WTC11 (cell line): ENCODE measurements around the gene FRA10AC1. TPM values are rescaled to one million over a fixed set of nuclear protein-coding genes. Genes with fewer than 3 reads are reported as not detected.

Source experiments
- ATAC-seq: fragments of 200-7000 bp; cut with Tn5 transposase; 2 replicates; pipeline ENCODE4 v1.10.0; 2021; ENCODE audit warnings: mild to moderate bottlenecking, moderate library complexity
- CTCF ChIA-PET: fragments of 300-600 bp; sonication (Branson Sonifier 250); formaldehyde crosslinking; loops from one replicate; lab custom pipeline; 2021; ENCODE audit warnings: antibody characterized with exemption; lab: Charles Lee
- POLR2A ChIA-PET: fragments of 350-600 bp; sonication (Branson Sonifier 250); formaldehyde crosslinking; loops from one replicate; lab custom pipeline; 2021; ENCODE audit warnings: antibody characterized with exemption; lab: Charles Lee
- DNase-seq: peaks from one replicate; pipeline ENCODE4 v3.0.0; 2021; ENCODE audit warnings: low spot score
- H3K27ac Mint-ChIP-seq: 2 replicates; pipeline ENCODE4 v1.8.0; 2021; ENCODE audit warnings: mixed read lengths
- H3K27me3 Mint-ChIP-seq: 2 replicates; pipeline ENCODE4 v1.8.0; 2021; ENCODE audit warnings: low read depth, mild to moderate bottlenecking, moderate library complexity, mixed read lengths
- H3K36me3 Mint-ChIP-seq: 2 replicates; pipeline ENCODE4 v1.8.0; 2021; ENCODE audit warnings: mixed read lengths
- H3K4me1 Mint-ChIP-seq: 2 replicates; pipeline ENCODE4 v1.8.0; 2022; ENCODE audit warnings: mixed read lengths
- H3K4me3 Mint-ChIP-seq: 2 replicates; pipeline ENCODE4 v1.8.0; 2021; ENCODE audit warnings: mild to moderate bottlenecking, moderate library complexity, mixed read lengths
- H3K9me3 Mint-ChIP-seq: 2 replicates; pipeline ENCODE4 v1.8.0; 2021; ENCODE audit warnings: mixed read lengths
- CBFB ChIP-seq: sonication (generic); formaldehyde crosslinking; IDR thresholded peaks from 2 replicates; pipeline ENCODE4 v1.8.1; 2022; ENCODE audit warnings: mild to moderate bottlenecking, low read depth, missing genetic modification reagents
- CREB1 ChIP-seq: sonication (generic); formaldehyde crosslinking; IDR thresholded peaks from 2 replicates; pipeline ENCODE4 v1.8.0; 2023; ENCODE audit warnings: mild to moderate bottlenecking, missing genetic modification reagents
- CREM ChIP-seq: sonication (generic); formaldehyde crosslinking; IDR thresholded peaks from 2 replicates; pipeline ENCODE4 v1.8.1; 2022; ENCODE audit warnings: mild to moderate bottlenecking, missing genetic modification reagents, moderate library complexity
- ESRRA ChIP-seq: sonication (generic); formaldehyde crosslinking; IDR thresholded peaks from 2 replicates; pipeline ENCODE4 v1.8.1; 2022; ENCODE audit warnings: mild to moderate bottlenecking, missing genetic modification reagents, borderline replicate concordance
- ETV6 ChIP-seq: sonication (generic); formaldehyde crosslinking; IDR thresholded peaks from 2 replicates; pipeline ENCODE4 v1.8.1; 2022; ENCODE audit warnings: mild to moderate bottlenecking, missing genetic modification reagents
- FOXP1 ChIP-seq: sonication (generic); formaldehyde crosslinking; IDR thresholded peaks from 2 replicates; pipeline ENCODE4 v1.8.0; 2022; ENCODE audit warnings: missing genetic modification reagents, mild to moderate bottlenecking, moderate library complexity, borderline replicate concordance
- GABPB1 ChIP-seq: sonication (generic); formaldehyde crosslinking; IDR thresholded peaks from 2 replicates; pipeline ENCODE4 v1.8.1; 2023; ENCODE audit warnings: mild to moderate bottlenecking, missing genetic modification reagents
- GRHL2 ChIP-seq: fragments of 250-450 bp; sonication (Bioruptor Pico); IDR thresholded peaks from 2 replicates; pipeline ENCODE4 v1.8.0; 2022; ENCODE audit warnings: mild to moderate bottlenecking, moderate library complexity; ENCODE audit not compliant: insufficient replicate concordance, severe bottlenecking
- HMGA2 ChIP-seq: fragments of 250-450 bp; sonication (Bioruptor Pico); IDR thresholded peaks from 2 replicates; pipeline ENCODE4 v1.4.0; 2021; ENCODE audit warnings: mild to moderate bottlenecking, moderate library complexity
- JAZF1 ChIP-seq: fragments of 250-450 bp; sonication (Bioruptor Pico); IDR thresholded peaks from 2 replicates; pipeline ENCODE4 v1.9.0; 2021; ENCODE audit warnings: moderate library complexity, mild to moderate bottlenecking, inconsistent platforms
- NFATC4 ChIP-seq: fragments of 250-450 bp; sonication (Bioruptor Pico); IDR thresholded peaks from 2 replicates; pipeline ENCODE4 v1.9.0; 2021; ENCODE audit warnings: mild to moderate bottlenecking
- NFYB ChIP-seq: sonication (generic); formaldehyde crosslinking; conservative IDR thresholded peaks from 2 replicates; pipeline ENCODE4 v1.8.0; 2022; ENCODE audit warnings: low read depth, missing genetic modification reagents
- SMAD3 ChIP-seq: sonication (generic); formaldehyde crosslinking; IDR thresholded peaks from 2 replicates; pipeline ENCODE4 v1.8.0; 2022; ENCODE audit warnings: missing genetic modification reagents, mild to moderate bottlenecking, borderline replicate concordance
- SOX15 ChIP-seq: fragments of 250-450 bp; sonication (Bioruptor Pico); IDR thresholded peaks from 2 replicates; pipeline ENCODE4 v1.9.0; 2021; ENCODE audit warnings: mild to moderate bottlenecking
- TCF7 ChIP-seq: sonication (generic); formaldehyde crosslinking; IDR thresholded peaks from 2 replicates; pipeline ENCODE4 v1.8.0; 2022; ENCODE audit warnings: mild to moderate bottlenecking, low read depth, missing genetic modification reagents, moderate library complexity
- TEAD1 ChIP-seq: sonication (generic); formaldehyde crosslinking; IDR thresholded peaks from 2 replicates; pipeline ENCODE4 v1.8.0; 2022; ENCODE audit warnings: mild to moderate bottlenecking, missing genetic modification reagents
- TEAD4 ChIP-seq: sonication (generic); formaldehyde crosslinking; IDR thresholded peaks from 2 replicates; pipeline ENCODE4 v1.8.0; 2022; ENCODE audit warnings: mild to moderate bottlenecking, missing genetic modification reagents
- ZNF121 ChIP-seq: sonication (generic); formaldehyde crosslinking; IDR thresholded peaks from 2 replicates; pipeline ENCODE4 v1.8.0; 2023; ENCODE audit warnings: missing genetic modification reagents
- ZNF263 ChIP-seq: sonication (generic); formaldehyde crosslinking; IDR thresholded peaks from 2 replicates; pipeline ENCODE4 v1.8.1; 2022; ENCODE audit warnings: low read depth, mild to moderate bottlenecking, moderate library complexity, missing genetic modification reagents
- total RNA-seq: library from RNA; stranded (reverse); gene quantifications from 3 replicates; pipeline ENCODE4 v1.2.3, GENCODE V29; 2021
- TF ChIP-seq, protein P1 (sequence below): sonication (generic); formaldehyde crosslinking; IDR thresholded peaks from 2 replicates; pipeline ENCODE4 v1.8.0; 2022; ENCODE audit warnings: mild to moderate bottlenecking, missing genetic modification reagents
- TF ChIP-seq, protein P2 (sequence below): sonication (generic); formaldehyde crosslinking; IDR thresholded peaks from 2 replicates; pipeline ENCODE4 v1.8.1; 2023; ENCODE audit warnings: mild to moderate bottlenecking, missing genetic modification reagents
- TF ChIP-seq, protein P3 (sequence below): fragments of 250-450 bp; sonication (Bioruptor Pico); conservative IDR thresholded peaks from 2 replicates; pipeline ENCODE4 v1.9.0; 2021; ENCODE audit warnings: mild to moderate bottlenecking
- TF ChIP-seq, protein P4 (sequence below): sonication (generic); formaldehyde crosslinking; conservative IDR thresholded peaks from 2 replicates; pipeline ENCODE4 v1.8.1; 2022; ENCODE audit warnings: mild to moderate bottlenecking, missing genetic modification reagents
- TF ChIP-seq, protein P5 (sequence below): sonication (generic); formaldehyde crosslinking; IDR thresholded peaks from 2 replicates; pipeline ENCODE4 v1.8.1; 2023; ENCODE audit warnings: mild to moderate bottlenecking, missing genetic modification reagents, moderate library complexity

FRA10AC1 gene
- total RNA-seq, 1 experiment from 2014 or later: 14.1 TPM

DNA sequence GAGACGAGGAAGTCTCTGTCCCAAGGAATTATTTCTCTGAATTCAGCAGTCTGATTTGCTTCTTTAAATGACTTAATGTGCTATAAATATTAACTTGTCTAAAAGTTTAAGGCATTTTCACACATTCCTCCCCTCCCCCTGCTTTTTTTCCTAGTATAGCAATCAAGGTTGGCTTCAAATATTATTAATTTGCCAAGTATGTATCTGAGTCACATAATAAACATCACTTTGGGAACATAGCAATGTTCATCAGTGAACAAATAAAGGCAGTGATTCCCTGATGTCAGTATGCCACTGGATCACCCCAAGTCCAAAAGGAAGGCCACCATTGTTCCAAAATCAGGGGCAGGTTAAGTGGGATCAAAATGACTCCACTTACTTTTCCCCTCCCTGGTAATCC lies 49.5 kb downstream of the FRA10AC1 start:
- TF ChIP-seq ZNF121 (CRISPR knock-in tag): no peak
- no peak for TF ChIP-seq SMAD3
- no peak for TF ChIP-seq CREM (CRISPR knock-in tag)
- TF ChIP-seq, protein P1, sequence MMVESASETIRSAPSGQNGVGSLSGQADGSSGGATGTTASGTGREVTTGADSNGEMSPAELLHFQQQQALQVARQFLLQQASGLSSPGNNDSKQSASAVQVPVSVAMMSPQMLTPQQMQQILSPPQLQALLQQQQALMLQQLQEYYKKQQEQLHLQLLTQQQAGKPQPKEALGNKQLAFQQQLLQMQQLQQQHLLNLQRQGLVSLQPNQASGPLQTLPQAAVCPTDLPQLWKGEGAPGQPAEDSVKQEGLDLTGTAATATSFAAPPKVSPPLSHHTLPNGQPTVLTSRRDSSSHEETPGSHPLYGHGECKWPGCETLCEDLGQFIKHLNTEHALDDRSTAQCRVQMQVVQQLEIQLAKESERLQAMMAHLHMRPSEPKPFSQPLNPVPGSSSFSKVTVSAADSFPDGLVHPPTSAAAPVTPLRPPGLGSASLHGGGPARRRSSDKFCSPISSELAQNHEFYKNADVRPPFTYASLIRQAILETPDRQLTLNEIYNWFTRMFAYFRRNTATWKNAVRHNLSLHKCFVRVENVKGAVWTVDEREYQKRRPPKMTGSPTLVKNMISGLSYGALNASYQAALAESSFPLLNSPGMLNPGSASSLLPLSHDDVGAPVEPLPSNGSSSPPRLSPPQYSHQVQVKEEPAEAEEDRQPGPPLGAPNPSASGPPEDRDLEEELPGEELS (CRISPR knock-in tag): no peak
- no peak for TF ChIP-seq FOXP1 (CRISPR knock-in tag)
- no peak for TF ChIP-seq ETV6 (CRISPR knock-in tag)
- no peak for TF ChIP-seq GRHL2 (CRISPR knock-in tag)
- no peak for TF ChIP-seq ESRRA (CRISPR knock-in tag)
- TF ChIP-seq, all 79 proteins: peak for 0
- H3K36me3 Mint-ChIP-seq: no peaks in the 10 kb centered on the region
- H3K9me3 Mint-ChIP-seq: no peaks in the 10 kb centered on the region
- ChIA-PET CTCF (no interaction called here), POLR2A (no interaction called here)
- ATAC-seq: no peak
- H3K4me1 Mint-ChIP-seq: no peaks in the 10 kb centered on the region
- H3K27me3 Mint-ChIP-seq: no peaks in the 10 kb centered on the region; the same call in 1 of the 2 replicates
- H3K4me3 Mint-ChIP-seq: no peak overlapping the region
- no peak overlapping the region for H3K27ac Mint-ChIP-seq
- DNase-seq: no peak

DNA sequence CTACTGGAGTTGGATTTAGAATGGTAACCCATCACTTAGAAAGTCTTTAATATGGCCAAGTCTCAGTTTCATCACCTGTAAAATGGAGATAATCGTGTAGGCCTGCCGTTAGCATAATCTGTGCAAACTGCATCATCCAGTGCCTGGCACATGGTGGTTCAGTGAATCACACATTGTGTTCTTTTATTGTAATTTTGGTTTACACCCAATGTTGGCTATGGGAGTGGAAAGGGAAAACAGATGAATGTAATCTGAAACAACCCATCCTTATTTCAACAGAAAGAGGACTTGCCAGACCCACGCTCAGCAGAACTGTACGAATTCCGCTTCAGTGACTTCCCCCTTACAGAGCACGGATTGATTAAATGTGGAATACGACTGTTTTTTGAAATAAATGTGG lies 62.6 kb downstream of the FRA10AC1 start:
- 0 out of 2 replicates have a peak, but pooled peaks cover 3% of the 10 kb centered on the region for H3K4me1 Mint-ChIP-seq
- H3K9me3 Mint-ChIP-seq: no peaks in the 10 kb centered on the region; the same call in 1 of the 2 replicates
- H3K27me3 Mint-ChIP-seq: no peaks in the 10 kb centered on the region
- no peak overlapping the region for H3K4me3 Mint-ChIP-seq
- TF ChIP-seq TCF7 (CRISPR knock-in tag): no peak
- TF ChIP-seq ZNF263: no peak
- TF ChIP-seq, protein P2, sequence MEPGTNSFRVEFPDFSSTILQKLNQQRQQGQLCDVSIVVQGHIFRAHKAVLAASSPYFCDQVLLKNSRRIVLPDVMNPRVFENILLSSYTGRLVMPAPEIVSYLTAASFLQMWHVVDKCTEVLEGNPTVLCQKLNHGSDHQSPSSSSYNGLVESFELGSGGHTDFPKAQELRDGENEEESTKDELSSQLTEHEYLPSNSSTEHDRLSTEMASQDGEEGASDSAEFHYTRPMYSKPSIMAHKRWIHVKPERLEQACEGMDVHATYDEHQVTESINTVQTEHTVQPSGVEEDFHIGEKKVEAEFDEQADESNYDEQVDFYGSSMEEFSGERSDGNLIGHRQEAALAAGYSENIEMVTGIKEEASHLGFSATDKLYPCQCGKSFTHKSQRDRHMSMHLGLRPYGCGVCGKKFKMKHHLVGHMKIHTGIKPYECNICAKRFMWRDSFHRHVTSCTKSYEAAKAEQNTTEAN (CRISPR knock-in tag): no peak
- TF ChIP-seq, protein P3, sequence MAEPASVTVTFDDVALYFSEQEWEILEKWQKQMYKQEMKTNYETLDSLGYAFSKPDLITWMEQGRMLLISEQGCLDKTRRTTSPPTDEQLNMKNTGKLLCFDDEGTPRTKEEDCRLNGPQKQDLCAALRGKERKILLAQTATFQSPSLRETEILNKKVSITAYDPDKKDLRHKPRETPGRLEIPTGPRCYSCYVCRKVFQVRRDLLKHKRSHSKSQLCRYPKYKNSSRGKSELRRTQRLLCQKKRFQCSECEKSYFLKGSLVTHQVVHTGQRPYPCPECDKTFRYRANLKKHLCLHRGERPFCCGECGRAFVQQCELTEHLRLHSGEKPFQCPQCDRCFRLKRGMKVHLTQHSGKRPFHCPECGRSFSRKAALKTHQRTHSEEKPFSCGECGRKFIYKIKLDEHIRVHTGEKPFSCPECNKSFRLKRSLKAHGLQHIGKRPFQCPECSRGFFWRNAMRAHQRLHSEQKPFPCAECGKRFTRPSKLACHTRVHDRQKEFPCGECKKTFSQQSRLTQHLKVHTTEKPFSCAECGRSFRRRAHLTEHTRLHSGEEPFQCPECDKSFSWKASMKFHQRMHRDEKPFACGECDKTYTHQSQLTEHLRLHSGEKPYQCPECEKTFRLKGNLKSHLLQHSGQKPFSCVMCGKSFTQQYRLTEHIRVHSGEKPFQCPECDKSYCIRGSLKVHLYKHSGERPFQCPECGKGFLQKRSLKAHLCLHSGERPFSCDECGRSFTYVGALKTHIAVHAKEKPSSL (CRISPR knock-in tag): no peak
- TF ChIP-seq NFATC4 (CRISPR knock-in tag): no peak
- TF ChIP-seq TEAD1 (CRISPR knock-in tag): no peak
- no peak for TF ChIP-seq CREB1 (CRISPR knock-in tag)
- no peak for TF ChIP-seq HMGA2 (CRISPR knock-in tag)
- no peak for TF ChIP-seq NFYB (CRISPR knock-in tag)
- no peak for TF ChIP-seq SOX15
- TF ChIP-seq, protein P4, sequence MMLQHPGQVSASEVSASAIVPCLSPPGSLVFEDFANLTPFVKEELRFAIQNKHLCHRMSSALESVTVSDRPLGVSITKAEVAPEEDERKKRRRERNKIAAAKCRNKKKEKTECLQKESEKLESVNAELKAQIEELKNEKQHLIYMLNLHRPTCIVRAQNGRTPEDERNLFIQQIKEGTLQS (CRISPR knock-in tag): no peak
- TF ChIP-seq TEAD4 (CRISPR knock-in tag): no peak
- TF ChIP-seq ETV6 (CRISPR knock-in tag): no peak
- TF ChIP-seq, protein P5, sequence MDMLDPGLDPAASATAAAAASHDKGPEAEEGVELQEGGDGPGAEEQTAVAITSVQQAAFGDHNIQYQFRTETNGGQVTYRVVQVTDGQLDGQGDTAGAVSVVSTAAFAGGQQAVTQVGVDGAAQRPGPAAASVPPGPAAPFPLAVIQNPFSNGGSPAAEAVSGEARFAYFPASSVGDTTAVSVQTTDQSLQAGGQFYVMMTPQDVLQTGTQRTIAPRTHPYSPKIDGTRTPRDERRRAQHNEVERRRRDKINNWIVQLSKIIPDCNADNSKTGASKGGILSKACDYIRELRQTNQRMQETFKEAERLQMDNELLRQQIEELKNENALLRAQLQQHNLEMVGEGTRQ: no peak
- no peak for TF ChIP-seq CBFB (CRISPR knock-in tag)
- TF ChIP-seq, protein P1 (CRISPR knock-in tag): no peak
- TF ChIP-seq GABPB1 (CRISPR knock-in tag): no peak
- no peak for TF ChIP-seq JAZF1 (CRISPR knock-in tag)
- POLR2A ChIA-PET: no interaction called here
- no peak overlapping the region for H3K27ac Mint-ChIP-seq
- CTCF ChIA-PET: no interaction called here
- ATAC-seq: no peak
- H3K36me3 Mint-ChIP-seq: no peaks in the 10 kb centered on the region
- no peak for DNase-seq
